Measurements from ENCODE around the gene STK39.

DNA sequence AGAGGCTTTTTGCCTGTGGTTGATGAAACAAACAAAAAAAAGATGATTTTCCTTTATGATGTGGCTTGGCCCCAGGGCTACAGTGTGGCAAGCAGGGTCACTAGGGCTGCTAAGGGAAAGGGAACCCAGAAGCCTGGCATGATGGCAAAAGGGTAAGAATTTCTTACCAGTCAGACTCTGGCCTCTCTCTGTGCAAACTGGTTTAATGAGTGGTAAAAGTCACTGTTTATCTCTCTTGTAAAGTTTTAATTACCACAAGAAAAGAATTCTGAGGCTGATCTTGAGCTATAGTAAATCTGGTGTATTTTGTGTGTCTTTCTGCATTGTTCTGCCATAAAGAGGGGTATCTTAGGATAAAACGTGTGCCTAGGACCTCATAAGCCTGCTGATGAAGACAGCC, 275.4 kb downstream of the STK39 start:
- TF ChIP-seq, protein P1, sequence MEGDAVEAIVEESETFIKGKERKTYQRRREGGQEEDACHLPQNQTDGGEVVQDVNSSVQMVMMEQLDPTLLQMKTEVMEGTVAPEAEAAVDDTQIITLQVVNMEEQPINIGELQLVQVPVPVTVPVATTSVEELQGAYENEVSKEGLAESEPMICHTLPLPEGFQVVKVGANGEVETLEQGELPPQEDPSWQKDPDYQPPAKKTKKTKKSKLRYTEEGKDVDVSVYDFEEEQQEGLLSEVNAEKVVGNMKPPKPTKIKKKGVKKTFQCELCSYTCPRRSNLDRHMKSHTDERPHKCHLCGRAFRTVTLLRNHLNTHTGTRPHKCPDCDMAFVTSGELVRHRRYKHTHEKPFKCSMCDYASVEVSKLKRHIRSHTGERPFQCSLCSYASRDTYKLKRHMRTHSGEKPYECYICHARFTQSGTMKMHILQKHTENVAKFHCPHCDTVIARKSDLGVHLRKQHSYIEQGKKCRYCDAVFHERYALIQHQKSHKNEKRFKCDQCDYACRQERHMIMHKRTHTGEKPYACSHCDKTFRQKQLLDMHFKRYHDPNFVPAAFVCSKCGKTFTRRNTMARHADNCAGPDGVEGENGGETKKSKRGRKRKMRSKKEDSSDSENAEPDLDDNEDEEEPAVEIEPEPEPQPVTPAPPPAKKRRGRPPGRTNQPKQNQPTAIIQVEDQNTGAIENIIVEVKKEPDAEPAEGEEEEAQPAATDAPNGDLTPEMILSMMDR (conservative IDR thresholded peaks at IDR 0.05; ENCODE audit: low read length): no peak
- TF ChIP-seq EZH2phosphoT487 (IDR thresholded peaks at IDR 0.05; ENCODE audit: borderline replicate concordance, low read depth, low read length): no peak
